Caco-2 (cell line): Measurements from ENCODE around the gene CYP2D6. TPM values are rescaled to one million over a fixed set of nuclear protein-coding genes. Genes with fewer than 3 reads are reported as not detected.

ENCODE experiments used
- BruUV-seq: library from RNA; stranded (reverse); fragments of 400-500 nt; replicated peaks from 2 replicates; lab custom pipeline; 2021; lab: Mats Ljungman, UMichigan
- CTCF ChIA-PET: fragments of 300-600 bp; sonication (Branson Sonifier 250); formaldehyde crosslinking; loops from one replicate; lab custom pipeline; 2022; ENCODE audit warnings: antibody characterized with exemption; lab: Charles Lee
- POLR2A ChIA-PET: fragments of 300-600 bp; sonication (Branson Sonifier 250); formaldehyde crosslinking; loops from one replicate; lab custom pipeline; 2022; ENCODE audit warnings: antibody characterized with exemption; lab: Charles Lee
- DNase-seq, 2 experiments: peaks; one replicate each; pipeline versions ENCODE4 v3.0.0 to v3.0.0-alpha.2; 2020 to 2022
- H3K27me3 ChIP-seq: replicated peaks from 2 replicates; pipeline ENCODE4 v1.6.0; 2011; ENCODE audit warnings: low read length; ENCODE audit not compliant: control insufficient read depth, insufficient read depth
- H3K36me3 ChIP-seq: 2 replicates; pipeline ENCODE4 v1.5.1; 2011; ENCODE audit warnings: low read length; ENCODE audit not compliant: control insufficient read depth, insufficient read depth
- H3K4me1 ChIP-seq: fragments of 250-450 bp; sonication (Bioruptor Pico); 2 replicates; pipeline ENCODE4 v1.5.1; 2020; ENCODE audit warnings: mild to moderate bottlenecking
- H3K4me3 ChIP-seq: 2 replicates; pipeline ENCODE4 v1.5.1; 2011; ENCODE audit warnings: low read depth, mild to moderate bottlenecking, control low read depth, low read length
- H3K9me3 ChIP-seq: fragments of 250-450 bp; sonication (Bioruptor Pico); 2 replicates; pipeline ENCODE4 v1.5.1; 2020; ENCODE audit warnings: mild to moderate bottlenecking, moderate library complexity
- H3K27ac Mint-ChIP-seq: one replicate; pipeline ENCODE4 v1.8.0; 2022; ENCODE audit warnings: mixed read lengths; ENCODE audit not compliant: unreplicated experiment
- H3K27me3 Mint-ChIP-seq: one replicate; pipeline ENCODE4 v1.8.0; 2022; ENCODE audit warnings: mixed read lengths; ENCODE audit not compliant: insufficient read depth, unreplicated experiment
- H3K36me3 Mint-ChIP-seq: one replicate; pipeline ENCODE4 v1.8.0; 2022; ENCODE audit warnings: mild to moderate bottlenecking, mixed read lengths; ENCODE audit not compliant: insufficient read depth, unreplicated experiment
- H3K4me1 Mint-ChIP-seq: one replicate; pipeline ENCODE4 v1.8.0; 2022; ENCODE audit warnings: low read depth, mixed read lengths; ENCODE audit not compliant: unreplicated experiment
- H3K4me3 Mint-ChIP-seq: one replicate; pipeline ENCODE4 v1.8.0; 2022; ENCODE audit warnings: mild to moderate bottlenecking, moderate library complexity, mixed read lengths; ENCODE audit not compliant: unreplicated experiment
- H3K9me3 Mint-ChIP-seq: one replicate; pipeline ENCODE4 v1.8.0; 2022; ENCODE audit warnings: mixed read lengths; ENCODE audit not compliant: unreplicated experiment
- CTCF ChIP-seq, 2 experiments: fragments of 200-600 bp in 1 of 2; IDR thresholded peaks; 1 replicate in 1 of 2; 2 replicates in 1 of 2; pipeline versions ENCODE4 v1.5.1 to v1.8.0; 2011 to 2022; ENCODE audit warnings: antibody characterized with exemption in 1 of 2, control low read depth in 1 of 2, inconsistent platforms in 1 of 2, low read depth in 1 of 2, low read length in 1 of 2, mild to moderate bottlenecking in 1 of 2, moderate library complexity in 1 of 2; ENCODE audit not compliant: insufficient read depth in 1 of 2, severe bottlenecking in 1 of 2, unreplicated experiment in 1 of 2
- intact Hi-C: fragments of 100-400 bp; cut with micrococcal nuclease; formaldehyde crosslinking; loops from one replicate; pipeline ENCODE4 v1.10.0; 2022; ENCODE audit not compliant: unreplicated experiment
- total RNA-seq: library from RNA; stranded (reverse); gene quantifications from 2 replicates; pipeline ENCODE4 v1.2.3, GENCODE V29; 2022

Gene CYP2D6
- total RNA-seq, 1 experiment from 2014 or later = 1.7 TPM

- H3K27me3 ChIP-seq = no peaks in the 10 kb centered on the region
- H3K9me3 ChIP-seq = no peaks in the 10 kb centered on the region
- peak in 1 of 2 experiments; percentile 26 for DNase-seq
- H3K4me3 ChIP-seq = peak overlapping the region; percentile 94
- Mint-ChIP-seq H3K4me3 (peak overlapping the region; percentile 96), H3K36me3 (peaks cover 41% of the 10 kb centered on the region), H3K4me1 (peaks cover 5% of the 10 kb centered on the region), H3K9me3 (no peaks in the 10 kb centered on the region), H3K27me3 (no peaks in the 10 kb centered on the region), H3K27ac (peak overlapping the region; percentile 93)
- BruUV-seq = no TSS peak
- ChIA-PET CTCF (interaction anchor here (0.7 to 2.3 kb wide), 2 partner anchors 10 to 32 kb away, joined by 3 to 11 read pairs; partner anchors contain the start of gene NDUFA6), POLR2A (interaction anchor here (0.7 to 3.0 kb wide), 4 partner anchors 9 to 133 kb away, joined by 4 to 15 read pairs (median 6); partner anchors contain the start of genes CENPM and NDUFA6)
- peaks cover 9% of the 10 kb centered on the region for H3K4me1 ChIP-seq
- peaks cover 1% of the 10 kb centered on the region; the same call in 1 of the 2 replicates for H3K36me3 ChIP-seq
- intact Hi-C loops = no loop called here
- TF ChIP-seq CTCF (IDR thresholded peaks at IDR 0.05; ENCODE audit: insufficient read depth in 1 of 2, low read depth in 1 of 2, low read length in 1 of 2, severe bottlenecking in 1 of 2, unreplicated experiment in 1 of 2) = no peak
Observed at GRCh38 chr22:42080287-42080686, 50.3 kb downstream of the CYP2D6 start.

GRCh38 chr22:42079319-42080251 lies 51.0 kb downstream of the CYP2D6 start, which contains the start of gene SMDT1:
Gene SMDT1 (plus strand): TSS chr22:42079700. CDS start chr22:42079769, 69 bp downstream.
- H3K9me3 Mint-ChIP-seq = no peaks in the 10 kb centered on the region
- no peaks in the 10 kb centered on the region for H3K27me3 Mint-ChIP-seq
- no peak for TF ChIP-seq CTCF (IDR thresholded peaks at IDR 0.05; ENCODE audit: insufficient read depth in 1 of 2, low read depth in 1 of 2, low read length in 1 of 2, severe bottlenecking in 1 of 2, unreplicated experiment in 1 of 2)
- H3K27ac Mint-ChIP-seq = peak within 1 kb of the TSS; percentile 93
- POLR2A ChIA-PET = interaction anchor here (0.7 to 3.0 kb wide), 4 partner anchors 8 to 133 kb away, joined by 4 to 15 read pairs (median 6); partner anchors contain the start of genes CENPM and NDUFA6
- peaks cover 10% of the 10 kb centered on the region for H3K4me1 Mint-ChIP-seq
- peak within 1 kb of the TSS; percentile 94 for H3K4me3 ChIP-seq
- peak within 1 kb of the TSS; percentile 96 for H3K4me3 Mint-ChIP-seq
- intact Hi-C loops = loop anchor here (1.0 to 10.0 kb wide), 4 partner anchors 9 to 535 kb away; partner anchors contain the start of genes NAGA, NDUFA6, PMM1 and POLDIP3
- H3K9me3 ChIP-seq = no peaks in the 10 kb centered on the region
- peak; percentile 98 to 99 for DNase-seq
- BruUV-seq = TSS peak; percentile 24
- H3K27me3 ChIP-seq = no peaks in the 10 kb centered on the region
- peaks cover 38% of the 10 kb centered on the region for H3K36me3 Mint-ChIP-seq
- H3K4me1 ChIP-seq = peaks cover 14% of the 10 kb centered on the region
- CTCF ChIA-PET = interaction anchor here (2.3 kb wide), 1 partner anchor 11 kb away, joined by 11 read pairs; the partner anchor contains the start of gene NDUFA6
- peaks cover 1% of the 10 kb centered on the region; the same call in 1 of the 2 replicates for H3K36me3 ChIP-seq
